Activated T-helper 1 cell treated with Interleukin-2 at 50 U/mL for 16 hours (primary cell): ENCODE results near the gene PSMA5.
"Not testable (repeated sequence)": the region's sequence is repeated elsewhere in the genome, so short reads cannot be mapped to it uniquely, and the experiment has no call there.

Source experiments
- DNase-seq: peaks from one replicate; pipeline ENCODE4 v3.0.0-alpha.2; 2020; ENCODE audit warnings: low read depth

Gene PSMA5

DNA sequence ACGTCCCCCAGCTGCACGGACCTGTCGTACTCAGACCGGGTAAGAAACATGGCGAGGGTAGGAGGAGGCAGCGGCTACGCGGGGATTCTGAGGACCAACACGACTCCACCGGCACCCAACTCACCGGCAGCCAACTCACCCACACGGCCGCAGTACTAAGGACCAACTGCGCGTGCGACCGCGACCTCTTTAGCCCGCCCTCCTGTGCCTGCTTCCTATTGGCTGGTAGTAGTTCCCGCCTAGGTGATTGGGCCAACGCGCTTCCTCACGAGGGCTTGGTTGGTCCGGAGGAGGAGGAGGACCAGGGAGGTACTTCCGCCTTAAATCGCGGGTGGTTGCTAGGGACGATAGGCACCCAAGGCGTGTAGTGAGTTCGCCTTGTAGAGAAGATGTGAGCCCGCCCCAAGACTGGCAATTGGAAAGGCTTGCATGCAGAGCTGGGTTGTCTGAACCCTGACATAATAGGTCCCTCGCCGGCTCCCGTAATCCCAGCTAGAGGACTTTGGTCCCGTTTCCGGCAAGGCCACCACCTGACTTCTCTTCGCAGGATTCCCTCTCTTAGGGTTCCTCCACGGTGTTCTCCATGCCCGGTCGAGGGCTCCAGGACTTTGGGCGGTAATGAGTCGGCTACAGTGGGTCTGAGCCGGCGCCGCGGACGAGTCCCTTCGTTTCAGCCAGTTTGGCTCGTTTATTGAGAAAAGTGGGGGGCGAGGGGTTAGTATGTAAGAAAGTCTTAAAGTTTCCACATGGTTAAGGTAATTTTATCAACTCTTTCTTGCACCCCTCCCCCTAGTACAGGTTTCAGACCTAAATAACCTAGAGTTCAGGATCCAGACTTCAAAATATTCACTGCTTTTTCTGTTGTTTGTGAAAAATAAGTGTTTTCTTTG, at the start of gene PSMA5:
Gene PSMA5 (minus strand): TSS at position 168 of the 890 bp plus-strand sequence. CDS start 118 bp downstream, at position 50.
- peak; percentile 89 for DNase-seq

GRCh38 chr1:109475261-109475660, 49.0 kb upstream of the PSMA5 start:
- DNase-seq: no peak

GRCh38 chr1:109474697-109475096, 48.4 kb upstream of the PSMA5 start:
- DNase-seq: no peak

GRCh38 chr1:109473284-109474057, 47.2 kb upstream of the PSMA5 start:
- DNase-seq: not testable (repeated sequence)

- no peak for DNase-seq
Observed at GRCh38 chr1:109472779-109473178, 46.5 kb upstream of the PSMA5 start.

- no peak for DNase-seq
Observed at GRCh38 chr1:109470245-109470644, 44.0 kb upstream of the PSMA5 start.

DNA sequence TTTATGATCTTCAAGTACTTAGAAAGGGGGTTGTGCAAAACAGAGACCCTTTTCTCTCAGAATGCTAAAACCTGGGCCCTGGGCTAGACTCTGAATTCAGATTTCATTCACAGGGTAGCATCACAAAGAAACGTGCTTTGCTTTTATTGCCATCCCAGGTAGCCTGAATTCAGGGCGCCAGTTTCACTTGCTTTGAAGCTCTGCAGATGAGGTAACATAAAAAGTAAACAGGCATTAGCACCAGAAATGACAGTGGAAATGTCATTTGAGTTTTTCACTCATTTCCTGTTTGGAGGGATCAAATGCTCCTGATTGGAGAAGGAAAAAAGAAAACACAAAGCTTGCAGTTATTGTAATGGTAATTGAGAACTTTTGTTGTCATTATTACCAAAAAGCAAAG, 42.7 kb upstream of the PSMA5 start:
- DNase-seq: no peak

GRCh38 chr1:109468061-109468460, 41.8 kb upstream of the PSMA5 start:
- DNase-seq: no peak

- no peak for DNase-seq
Observed at GRCh38 chr1:109467301-109467777, 41.1 kb upstream of the PSMA5 start.

DNA sequence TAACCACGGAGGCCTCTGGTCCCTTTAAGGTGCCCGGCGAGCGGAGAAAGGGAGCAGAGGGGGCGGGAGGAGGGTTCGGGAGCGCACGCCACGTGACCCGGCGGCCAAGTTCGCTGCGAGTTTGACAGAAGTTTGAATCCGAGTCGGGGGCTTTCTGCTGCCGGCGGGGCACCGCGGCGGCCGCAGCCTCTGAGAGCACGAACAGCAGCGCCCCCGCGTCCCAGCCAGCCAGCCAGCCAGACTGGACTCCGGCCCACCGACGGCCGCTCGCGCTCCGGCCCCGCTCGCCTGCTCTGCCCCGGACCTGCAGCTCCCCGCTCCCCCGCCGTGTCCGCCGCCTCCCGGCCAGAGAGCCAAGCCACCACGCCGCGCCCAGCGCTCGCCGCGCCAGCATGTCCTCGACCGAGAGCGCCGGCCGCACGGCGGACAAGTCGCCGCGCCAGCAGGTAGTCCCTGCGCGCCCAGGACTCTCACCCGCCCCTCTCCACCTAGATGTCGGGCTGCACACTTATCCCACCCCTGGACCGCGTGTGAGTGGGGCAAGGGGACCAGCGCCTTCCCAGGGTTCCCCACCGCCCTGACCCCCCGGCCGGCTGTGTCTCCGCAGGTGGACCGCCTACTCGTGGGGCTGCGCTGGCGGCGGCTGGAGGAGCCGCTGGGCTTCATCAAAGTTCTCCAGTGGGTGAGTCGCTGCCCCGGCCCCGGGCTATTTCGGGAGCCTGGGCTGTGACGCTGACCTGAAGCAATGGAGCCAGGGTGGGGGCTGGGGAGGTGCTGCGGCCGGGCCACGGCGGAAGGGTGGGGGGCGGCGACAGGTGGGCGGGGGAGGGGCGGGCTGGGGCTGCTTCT, 40.4 kb upstream of the PSMA5 start, which contains the start of gene SYPL2:
Gene SYPL2 (plus strand): TSS at position 95 of the 849 bp plus-strand sequence. CDS start 298 bp downstream, at position 393.
- no peak for DNase-seq

GRCh38 chr1:109466125-109466451, 39.8 kb upstream of the PSMA5 start:
- no peak for DNase-seq

DNA sequence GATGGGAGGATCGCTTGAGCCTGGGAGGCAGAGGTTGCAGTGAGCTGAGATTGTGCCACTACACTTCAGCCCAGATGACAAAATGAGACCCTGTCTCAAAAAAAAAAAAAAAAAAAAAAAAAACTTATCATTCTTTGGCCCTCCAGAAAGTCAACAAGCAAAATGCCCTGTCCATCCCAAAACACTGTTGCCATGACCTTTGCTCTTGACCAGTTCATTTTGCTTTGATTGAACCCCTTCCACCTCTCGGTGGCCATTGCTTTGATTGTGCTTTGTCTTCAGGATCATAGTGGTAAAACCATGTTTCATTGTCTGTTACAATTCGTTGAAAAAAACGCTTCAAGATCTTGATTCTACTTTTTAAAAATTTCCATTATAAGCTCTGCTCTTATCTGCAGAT, 31.6 kb upstream of the PSMA5 start:
- DNase-seq: no peak

DNA sequence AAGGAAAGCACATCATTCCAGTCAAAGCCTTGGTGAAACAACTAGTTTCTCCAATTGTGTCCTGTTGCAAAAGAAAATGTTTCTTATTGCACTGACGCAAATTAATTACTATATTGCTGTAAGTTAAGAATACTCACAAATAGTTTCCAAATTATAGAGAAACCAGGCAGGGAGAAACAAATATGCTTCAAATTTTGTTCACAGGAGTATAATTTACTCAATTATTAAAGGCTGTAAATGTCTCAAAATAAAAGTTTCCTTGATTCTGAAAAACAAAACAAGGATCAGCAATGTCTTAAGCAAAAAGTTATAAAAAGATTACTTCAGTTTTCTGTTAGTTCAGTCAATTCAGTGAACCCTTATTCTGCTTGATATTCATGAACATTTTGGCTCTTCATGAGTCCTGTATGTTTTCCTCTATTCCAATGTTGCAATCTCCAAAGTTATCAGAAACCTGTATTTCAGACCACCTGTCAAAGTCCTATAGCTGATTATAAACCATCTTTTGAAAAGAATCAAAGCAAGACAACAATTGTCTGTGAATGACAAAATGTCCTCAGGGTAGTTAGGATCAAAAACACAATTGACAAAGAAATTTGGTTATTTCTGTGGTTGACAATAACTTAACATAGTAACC, 28.4 kb upstream of the PSMA5 start:
- no peak for DNase-seq

GRCh38 chr1:109447524-109447923, 21.3 kb upstream of the PSMA5 start:
- no peak for DNase-seq

DNA sequence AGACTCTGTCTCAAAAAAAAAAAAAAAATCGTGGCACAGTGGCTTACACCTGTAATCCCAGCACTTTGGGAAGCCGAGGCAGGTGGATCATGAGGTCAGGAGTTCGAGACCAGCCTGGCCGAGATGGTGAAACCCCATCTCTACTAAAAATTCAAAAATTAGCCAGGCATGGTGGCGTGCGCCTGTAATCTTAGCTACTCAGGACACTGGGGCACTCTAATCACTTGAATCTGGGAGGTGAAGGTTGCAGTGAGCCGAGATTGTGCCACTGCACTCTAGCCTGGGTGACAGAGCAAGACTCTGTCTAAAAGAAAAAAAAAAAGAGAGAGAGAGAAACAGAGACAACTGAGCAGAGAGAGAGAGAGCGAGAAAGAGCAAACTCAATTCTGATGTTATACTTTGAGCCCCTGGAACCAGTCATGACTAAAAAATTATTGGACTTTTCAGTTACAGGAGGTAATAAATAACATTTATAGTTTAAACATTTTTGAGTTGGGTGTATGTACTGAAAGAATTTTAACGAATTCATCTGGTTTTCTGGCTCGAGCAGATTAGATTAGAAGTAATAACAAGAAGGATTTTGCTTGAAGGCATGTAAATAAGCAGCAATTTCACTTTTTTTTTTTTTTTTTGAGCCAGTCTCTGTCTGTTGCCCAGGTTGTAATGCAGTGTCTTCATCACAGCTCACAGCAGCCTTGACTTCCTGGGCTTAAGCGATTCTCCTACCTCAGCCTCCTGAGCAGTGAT, 19.9 kb upstream of the PSMA5 start:
- DNase-seq: not testable (repeated sequence)

DNA sequence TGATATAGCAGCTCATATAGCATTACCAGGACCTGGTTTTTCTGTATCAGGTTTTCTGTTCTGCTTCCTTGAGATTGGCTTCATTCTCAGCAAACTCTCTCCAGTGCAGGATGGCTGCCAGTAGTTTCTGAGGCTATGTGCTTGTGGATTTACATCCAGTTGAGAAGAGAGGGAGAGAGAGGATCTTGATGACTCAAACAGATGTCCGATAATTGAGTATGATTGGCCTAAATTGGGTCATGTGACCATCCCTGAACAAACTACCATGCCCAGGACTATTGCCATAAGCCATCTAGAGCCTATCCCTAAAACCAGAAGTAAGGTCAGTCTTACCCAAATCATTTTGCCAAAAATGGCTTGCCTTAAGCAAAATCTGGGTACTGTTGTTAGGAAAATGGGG, 18.1 kb upstream of the PSMA5 start:
- no peak for DNase-seq

DNA sequence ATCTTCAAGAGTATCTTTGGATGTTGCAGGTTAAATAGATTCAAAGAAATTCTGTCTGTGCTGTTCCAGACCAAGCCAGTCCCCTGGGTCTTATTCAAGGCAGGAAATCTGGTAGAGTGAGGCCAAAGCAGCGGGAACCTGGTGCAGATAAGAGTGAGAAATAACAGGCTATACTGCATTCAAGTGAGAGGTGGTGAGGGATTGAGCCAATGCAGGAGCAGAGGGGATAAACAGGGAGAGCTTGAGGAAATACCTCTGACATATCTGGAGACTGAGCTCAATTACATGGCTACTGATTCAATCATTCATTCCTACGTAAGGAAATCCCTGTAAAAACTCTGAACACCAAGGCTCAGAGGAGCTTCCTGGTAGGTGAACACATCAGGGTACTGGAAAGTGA, 17.2 kb upstream of the PSMA5 start:
- DNase-seq: no peak

DNA sequence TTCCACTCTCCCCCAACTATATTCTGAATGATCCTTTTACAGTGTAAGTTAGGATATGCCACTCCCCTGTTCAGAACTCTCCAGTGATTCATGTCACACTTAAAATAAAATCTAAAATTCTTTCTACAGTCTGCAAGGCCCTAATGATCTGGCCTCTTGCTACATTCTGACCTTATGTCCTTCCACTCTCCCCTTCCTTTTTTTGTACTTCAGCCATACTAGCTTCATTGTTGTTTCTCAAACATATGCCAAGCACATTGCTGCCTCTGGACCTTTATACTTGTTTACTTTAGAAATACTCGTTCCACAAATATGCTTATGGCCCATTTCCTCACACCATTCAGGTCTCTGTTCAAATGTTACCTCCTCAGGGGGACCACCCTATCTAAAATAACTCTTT, 14.8 kb upstream of the PSMA5 start:
- no peak for DNase-seq

DNA sequence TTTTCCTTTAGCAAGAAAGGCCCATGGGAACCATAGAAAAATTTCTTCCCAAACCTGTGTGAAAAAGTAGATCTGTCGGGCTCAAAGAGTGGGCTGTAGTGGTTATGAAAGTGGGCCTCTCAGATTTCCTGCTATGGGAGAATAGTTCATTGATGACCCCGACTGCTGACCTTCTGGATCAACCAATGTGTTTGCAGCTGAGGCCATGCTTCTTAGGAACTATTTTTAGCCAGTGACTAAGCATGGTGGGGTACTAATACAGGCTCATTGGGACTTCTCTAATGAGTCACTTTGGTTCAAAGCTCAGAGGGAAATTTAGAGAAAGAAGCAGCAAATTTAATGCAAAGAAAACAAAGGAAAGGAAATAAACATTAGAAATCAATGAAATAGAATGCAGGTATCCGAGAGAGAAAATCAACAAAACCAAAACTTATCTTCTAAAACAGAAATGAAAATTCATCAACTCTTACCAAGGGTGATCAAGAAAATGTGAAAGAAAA, 12.6 kb upstream of the PSMA5 start:
- DNase-seq: no peak

- no peak for DNase-seq
Observed at GRCh38 chr1:109434484-109434883, 8.2 kb upstream of the PSMA5 start.

- DNase-seq: no peak
Observed at GRCh38 chr1:109433322-109433721, 7.1 kb upstream of the PSMA5 start.
